ENCODE measurements around the gene CFAP251. TPM values are rescaled to one million over a fixed set of nuclear protein-coding genes. Genes with fewer than 3 reads are reported as not detected.

The CFAP251 gene
- total RNA-seq, 1 experiment from 2014 or later, result 3.8 TPM

DNA sequence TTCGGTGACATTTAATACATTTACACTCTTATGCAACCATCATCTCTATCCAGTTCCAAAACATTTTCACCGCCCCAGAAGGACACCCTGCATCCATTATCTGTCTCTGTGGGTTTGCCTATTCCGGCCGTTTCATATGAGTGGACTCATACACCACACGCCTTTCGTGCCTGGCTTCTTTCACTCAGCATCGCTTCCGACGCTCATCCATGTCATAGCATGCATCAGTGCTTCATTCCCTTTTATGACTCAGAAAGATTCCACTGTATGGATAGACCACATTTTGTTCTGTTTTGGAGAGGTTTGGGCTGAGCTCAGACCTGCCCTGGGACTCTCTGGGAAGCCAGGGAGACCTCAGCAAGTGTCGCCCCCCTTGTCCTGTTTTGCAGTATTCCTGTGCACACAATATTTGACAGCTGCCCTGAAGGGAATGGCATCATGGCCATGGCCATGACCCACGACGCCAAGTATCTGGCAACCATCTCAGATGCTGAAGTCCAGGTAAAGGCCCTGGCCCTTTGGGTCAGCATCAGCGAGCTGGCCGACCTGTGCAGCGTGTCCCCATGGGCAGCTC, 23.8 kb downstream of the CFAP251 start:
- DNase-seq, result no peak
- Mint-ChIP-seq H3K4me1 (ENCODE audit: low read depth, unreplicated experiment) (no peaks in the 10 kb centered on the region), H3K9me3 (ENCODE audit: low read depth, unreplicated experiment) (peaks cover 2% of the 10 kb centered on the region), H3K36me3 (ENCODE audit: insufficient read depth, unreplicated experiment) (no peaks in the 10 kb centered on the region), H3K4me3 (ENCODE audit: low read depth, unreplicated experiment) (no peak overlapping the region), H3K27ac (ENCODE audit: unreplicated experiment) (no peak overlapping the region), H3K27me3 (ENCODE audit: unreplicated experiment) (no peaks in the 10 kb centered on the region)
- intact Hi-C loops (cut with micrococcal nuclease; ENCODE audit: unreplicated experiment), result no loop called here
- no TSS peak for BruUV-seq (replicated peaks)
- CTCF ChIA-PET, result interaction anchor here (0.7 kb wide), 1 partner anchor 23 kb away, joined by 3 read pairs; no protein-coding TSS in a partner anchor
- TF ChIP-seq, protein P1, sequence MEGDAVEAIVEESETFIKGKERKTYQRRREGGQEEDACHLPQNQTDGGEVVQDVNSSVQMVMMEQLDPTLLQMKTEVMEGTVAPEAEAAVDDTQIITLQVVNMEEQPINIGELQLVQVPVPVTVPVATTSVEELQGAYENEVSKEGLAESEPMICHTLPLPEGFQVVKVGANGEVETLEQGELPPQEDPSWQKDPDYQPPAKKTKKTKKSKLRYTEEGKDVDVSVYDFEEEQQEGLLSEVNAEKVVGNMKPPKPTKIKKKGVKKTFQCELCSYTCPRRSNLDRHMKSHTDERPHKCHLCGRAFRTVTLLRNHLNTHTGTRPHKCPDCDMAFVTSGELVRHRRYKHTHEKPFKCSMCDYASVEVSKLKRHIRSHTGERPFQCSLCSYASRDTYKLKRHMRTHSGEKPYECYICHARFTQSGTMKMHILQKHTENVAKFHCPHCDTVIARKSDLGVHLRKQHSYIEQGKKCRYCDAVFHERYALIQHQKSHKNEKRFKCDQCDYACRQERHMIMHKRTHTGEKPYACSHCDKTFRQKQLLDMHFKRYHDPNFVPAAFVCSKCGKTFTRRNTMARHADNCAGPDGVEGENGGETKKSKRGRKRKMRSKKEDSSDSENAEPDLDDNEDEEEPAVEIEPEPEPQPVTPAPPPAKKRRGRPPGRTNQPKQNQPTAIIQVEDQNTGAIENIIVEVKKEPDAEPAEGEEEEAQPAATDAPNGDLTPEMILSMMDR (IDR thresholded peaks at IDR 0.05; ENCODE audit: unreplicated experiment), result no peak

DNA sequence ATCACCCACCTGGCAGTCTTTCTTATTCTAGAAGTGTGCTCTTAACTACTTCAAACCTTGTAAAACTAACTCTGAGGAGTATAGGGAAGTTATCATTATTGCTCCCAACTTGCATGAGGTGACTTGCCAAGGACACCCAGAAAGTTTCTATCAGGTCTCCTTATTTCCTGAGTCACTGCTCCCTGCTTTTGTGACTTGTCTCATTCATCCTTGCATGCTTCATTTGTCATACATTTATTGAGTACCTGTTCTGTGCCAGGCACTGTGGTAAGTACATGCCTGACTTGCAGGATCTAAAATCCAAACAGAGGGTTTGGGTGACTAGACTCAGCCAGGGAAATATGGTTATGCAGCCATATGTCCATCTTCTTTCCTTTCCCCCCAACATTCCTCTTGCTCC, 25.5 kb downstream of the CFAP251 start:
- DNase-seq, result no peak
- Mint-ChIP-seq H3K36me3 (ENCODE audit: insufficient read depth, unreplicated experiment) (no peaks in the 10 kb centered on the region), H3K27ac (ENCODE audit: unreplicated experiment) (no peak overlapping the region), H3K27me3 (ENCODE audit: unreplicated experiment) (no peaks in the 10 kb centered on the region), H3K4me1 (ENCODE audit: low read depth, unreplicated experiment) (no peaks in the 10 kb centered on the region), H3K4me3 (ENCODE audit: low read depth, unreplicated experiment) (no peak overlapping the region), H3K9me3 (ENCODE audit: low read depth, unreplicated experiment) (peaks cover 2% of the 10 kb centered on the region)
- CTCF ChIA-PET, result no interaction called here
- TF ChIP-seq, protein P1 (IDR thresholded peaks at IDR 0.05; ENCODE audit: unreplicated experiment), result no peak
- no TSS peak for BruUV-seq (replicated peaks)
- intact Hi-C loops (cut with micrococcal nuclease; ENCODE audit: unreplicated experiment), result no loop called here

DNA sequence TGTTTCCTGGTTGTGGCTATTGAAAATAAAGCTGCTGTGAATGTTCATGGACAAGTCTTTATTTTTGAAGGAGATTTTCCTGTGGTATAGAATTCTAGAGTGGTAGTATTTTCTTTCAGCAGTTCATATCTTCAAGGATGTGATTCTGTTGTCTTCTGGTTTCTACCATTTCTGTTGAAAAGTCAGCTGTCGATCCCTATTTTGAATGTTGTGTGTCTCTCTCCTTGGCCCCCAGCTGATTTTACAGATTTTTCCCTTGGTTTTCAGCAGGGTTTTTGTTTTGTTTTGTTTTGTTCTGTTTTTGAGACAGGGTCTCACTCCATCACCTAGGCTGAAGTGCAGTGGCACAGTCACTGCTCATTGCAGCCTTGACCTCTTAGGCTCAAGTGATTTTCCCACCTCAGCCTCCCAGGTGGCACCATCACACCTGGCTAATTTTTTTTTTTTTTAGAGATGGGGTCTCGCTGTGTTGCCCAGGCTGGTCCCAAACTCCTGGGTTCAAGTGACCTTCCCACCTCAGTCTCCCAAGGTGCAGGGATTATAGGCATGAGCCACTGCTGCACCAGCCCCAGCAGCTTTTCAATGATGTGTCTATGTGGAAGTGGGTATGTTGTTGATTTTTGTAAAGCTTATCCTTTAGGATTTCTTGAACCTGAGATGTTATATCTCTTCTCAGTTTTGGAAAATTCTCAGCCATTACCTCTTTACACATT, 28.1 kb downstream of the CFAP251 start:
- Mint-ChIP-seq H3K27me3 (ENCODE audit: unreplicated experiment) (no peaks in the 10 kb centered on the region), H3K27ac (ENCODE audit: unreplicated experiment) (no peak overlapping the region), H3K4me3 (ENCODE audit: low read depth, unreplicated experiment) (no peak overlapping the region), H3K4me1 (ENCODE audit: low read depth, unreplicated experiment) (no peaks in the 10 kb centered on the region), H3K36me3 (ENCODE audit: insufficient read depth, unreplicated experiment) (no peaks in the 10 kb centered on the region), H3K9me3 (ENCODE audit: low read depth, unreplicated experiment) (peaks cover 2% of the 10 kb centered on the region)
- TF ChIP-seq, protein P1 (IDR thresholded peaks at IDR 0.05; ENCODE audit: unreplicated experiment), result no peak
- no TSS peak for BruUV-seq (replicated peaks)
- DNase-seq, result no peak
- CTCF ChIA-PET, result no interaction called here
- intact Hi-C loops (cut with micrococcal nuclease; ENCODE audit: unreplicated experiment), result no loop called here

DNA sequence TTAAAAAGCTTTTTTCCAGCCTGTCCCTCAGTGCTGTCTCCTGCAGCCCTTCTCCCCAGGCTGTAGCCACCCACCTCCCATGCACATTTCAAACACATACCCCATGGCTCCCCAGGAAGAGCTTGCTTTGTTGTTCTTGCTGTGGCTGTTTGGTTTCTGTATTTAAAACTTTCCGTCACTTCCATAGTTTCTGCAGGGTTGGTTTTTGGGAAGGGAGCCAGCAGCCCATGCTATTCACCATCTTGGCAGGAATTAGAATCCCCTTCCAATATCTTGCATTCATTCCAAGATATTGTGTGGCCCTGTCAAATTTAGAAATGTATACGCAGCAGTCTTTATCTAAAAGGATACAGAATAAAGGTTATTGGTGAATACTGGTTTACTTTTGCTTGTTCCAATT, 29.6 kb downstream of the CFAP251 start:
- intact Hi-C loops (cut with micrococcal nuclease; ENCODE audit: unreplicated experiment), result no loop called here
- DNase-seq, result no peak
- TF ChIP-seq, protein P1 (IDR thresholded peaks at IDR 0.05; ENCODE audit: unreplicated experiment), result no peak
- no TSS peak for BruUV-seq (replicated peaks)
- Mint-ChIP-seq H3K36me3 (ENCODE audit: insufficient read depth, unreplicated experiment) (no peaks in the 10 kb centered on the region), H3K9me3 (ENCODE audit: low read depth, unreplicated experiment) (peaks cover 2% of the 10 kb centered on the region), H3K27ac (ENCODE audit: unreplicated experiment) (no peak overlapping the region), H3K4me1 (ENCODE audit: low read depth, unreplicated experiment) (no peaks in the 10 kb centered on the region), H3K4me3 (ENCODE audit: low read depth, unreplicated experiment) (no peak overlapping the region), H3K27me3 (ENCODE audit: unreplicated experiment) (no peaks in the 10 kb centered on the region)
- CTCF ChIA-PET, result interaction anchor here (0.8 kb wide), 1 partner anchor 23 kb away, joined by 3 read pairs; no protein-coding TSS in a partner anchor

Data from Calu3 (cell line).